Endometrium (tissue), 2 donors: ENCODE measurements around the gene PLK1.
A peak's percentile ranks its signal among the peaks of the same experiment; 100 is the strongest.
"Not testable (repeated sequence)": the region's sequence is repeated elsewhere in the genome, so short reads cannot be mapped to it uniquely, and the experiment has no call there.

Experiments used
- FAIRE-seq: peaks from 2 replicates; lab custom pipeline; 2012; peaks lifted over from hg19 to GRCh38; lab: Jason Lieb, UNC
- donor health status: control.
- donor health status: control.

The PLK1 gene

GRCh38 chr16:23678430-23679273 is at the start of gene PLK1:
Gene PLK1 (plus strand): TSS chr16:23678889. CDS start chr16:23678933, 44 bp downstream.
- no peak for FAIRE-seq

- FAIRE-seq = no peak
These were observed 49.2 kb upstream of the PLK1 start for GRCh38 chr16:23629516-23629915.

DNA sequence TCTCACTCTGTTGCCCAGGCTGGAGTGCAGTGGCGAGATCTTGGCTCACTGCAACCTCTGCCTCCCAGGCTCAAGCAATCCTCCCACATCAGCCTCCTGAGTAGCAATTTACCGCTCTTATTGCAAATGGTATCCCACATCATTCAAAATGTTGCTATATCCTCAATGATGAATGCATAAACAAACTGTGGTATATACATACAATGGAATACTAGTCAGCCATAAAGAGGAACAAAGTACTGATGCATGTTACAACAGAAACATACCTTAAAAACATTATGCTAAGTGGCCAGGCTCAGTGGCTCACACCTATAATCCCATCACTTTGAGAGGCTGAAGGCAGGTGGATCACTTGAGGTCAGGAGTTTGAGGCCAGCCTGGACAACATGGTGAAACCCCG is 46.8 kb upstream of the PLK1 start:
- not testable (repeated sequence) for FAIRE-seq

GRCh38 chr16:23634461-23635036 is 44.1 kb upstream of the PLK1 start:
- FAIRE-seq = no peak

- FAIRE-seq = no peak
These were observed 42.7 kb upstream of the PLK1 start for GRCh38 chr16:23635958-23636357.

DNA sequence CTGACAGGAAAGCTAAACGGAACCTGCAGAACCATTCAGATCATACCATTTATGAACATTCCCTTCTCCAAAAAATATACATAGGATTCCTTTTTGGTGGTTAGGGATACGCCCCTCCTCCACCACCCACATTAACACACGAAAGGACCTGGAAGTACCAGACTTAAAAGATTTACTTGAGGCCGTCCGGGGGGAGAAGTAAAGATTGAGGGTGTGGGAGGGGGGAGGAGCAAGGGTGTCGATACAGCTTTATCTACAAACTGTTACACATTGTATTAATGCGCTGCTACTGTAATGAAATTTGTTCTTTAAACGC is 38.1 kb upstream of the PLK1 start:
- no peak for FAIRE-seq

GRCh38 chr16:23640931-23641765 is 37.5 kb upstream of the PLK1 start, which contains the start of the genes DCTN5 and PALB2:
Gene DCTN5 (plus strand): TSS chr16:23641466. CDS start chr16:23641543, 77 bp downstream.
Gene PALB2 (minus strand): TSS chr16:23641310. CDS start chr16:23641157, 153 bp downstream.
- FAIRE-seq = peak; percentile 26

GRCh38 chr16:23642246-23642774 is 36.4 kb upstream of the PLK1 start:
- FAIRE-seq = no peak

GRCh38 chr16:23650674-23651416 is 27.8 kb upstream of the PLK1 start:
- FAIRE-seq = no peak

- FAIRE-seq = no peak
These were observed 26.7 kb upstream of the PLK1 start for GRCh38 chr16:23651943-23652468.

DNA sequence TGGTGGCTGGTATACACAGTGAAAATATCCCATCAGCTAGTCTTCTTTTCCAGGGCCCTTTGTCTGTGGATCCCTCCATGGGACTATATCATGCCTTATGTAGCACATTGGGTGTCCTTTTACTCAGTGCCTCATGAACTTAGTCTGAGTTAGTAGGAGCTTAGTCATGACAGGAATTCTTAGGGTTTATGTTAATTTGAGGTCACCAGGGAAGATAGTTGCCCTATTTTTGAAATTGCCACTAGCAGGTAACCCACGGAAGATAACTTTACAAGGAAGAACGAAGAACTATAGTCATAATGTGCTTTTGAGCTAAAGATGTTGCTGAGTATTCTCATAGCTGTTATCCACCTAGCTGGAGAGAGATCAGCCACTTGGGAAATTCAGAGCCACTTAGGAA is 14.8 kb upstream of the PLK1 start:
- no peak for FAIRE-seq

- no peak for FAIRE-seq
These were observed 11.9 kb upstream of the PLK1 start for GRCh38 chr16:23666571-23667354.

DNA sequence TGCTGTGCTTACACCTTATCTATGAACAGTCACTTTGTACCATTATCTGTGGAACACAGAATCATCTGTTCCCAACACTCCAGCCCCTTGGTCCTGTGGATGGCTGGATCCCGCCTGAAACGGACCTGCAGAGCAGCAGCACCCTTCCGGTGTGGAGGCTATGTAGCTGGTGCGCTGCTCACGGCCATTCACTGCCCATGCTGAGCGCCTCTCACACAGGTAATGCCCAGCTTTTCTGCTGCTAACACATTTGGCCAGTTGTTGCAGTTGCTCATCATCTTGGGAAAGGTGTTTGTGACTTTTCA is 11.4 kb upstream of the PLK1 start:
- no peak for FAIRE-seq

DNA sequence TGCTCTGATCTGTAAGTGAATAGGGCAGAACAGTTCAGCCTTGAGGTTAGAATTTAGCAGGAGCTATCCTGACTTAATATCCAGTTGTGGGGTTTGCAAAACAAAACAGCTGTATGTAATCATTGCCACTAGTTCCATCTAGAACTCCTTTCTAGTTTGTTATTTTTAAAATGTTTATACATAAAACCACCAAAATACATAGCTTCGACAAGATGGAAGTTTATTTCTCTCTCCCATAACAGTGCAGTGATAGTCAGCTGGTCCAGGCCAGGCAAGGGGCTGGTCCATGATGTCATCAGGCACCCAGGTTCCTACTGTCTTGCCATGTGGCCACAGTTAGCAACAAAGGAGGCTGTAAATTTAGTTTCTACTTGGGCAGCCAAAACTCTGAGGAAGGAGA is 10.5 kb upstream of the PLK1 start:
- FAIRE-seq = no peak

- FAIRE-seq = no peak
These were observed 9.8 kb upstream of the PLK1 start for GRCh38 chr16:23668873-23669272.

- no peak for FAIRE-seq
These were observed 8.4 kb upstream of the PLK1 start for GRCh38 chr16:23670137-23670776.

GRCh38 chr16:23673971-23674614 is 4.6 kb upstream of the PLK1 start:
- FAIRE-seq = no peak

GRCh38 chr16:23676924-23677480 is 1.7 kb upstream of the PLK1 start:
- no peak for FAIRE-seq

DNA sequence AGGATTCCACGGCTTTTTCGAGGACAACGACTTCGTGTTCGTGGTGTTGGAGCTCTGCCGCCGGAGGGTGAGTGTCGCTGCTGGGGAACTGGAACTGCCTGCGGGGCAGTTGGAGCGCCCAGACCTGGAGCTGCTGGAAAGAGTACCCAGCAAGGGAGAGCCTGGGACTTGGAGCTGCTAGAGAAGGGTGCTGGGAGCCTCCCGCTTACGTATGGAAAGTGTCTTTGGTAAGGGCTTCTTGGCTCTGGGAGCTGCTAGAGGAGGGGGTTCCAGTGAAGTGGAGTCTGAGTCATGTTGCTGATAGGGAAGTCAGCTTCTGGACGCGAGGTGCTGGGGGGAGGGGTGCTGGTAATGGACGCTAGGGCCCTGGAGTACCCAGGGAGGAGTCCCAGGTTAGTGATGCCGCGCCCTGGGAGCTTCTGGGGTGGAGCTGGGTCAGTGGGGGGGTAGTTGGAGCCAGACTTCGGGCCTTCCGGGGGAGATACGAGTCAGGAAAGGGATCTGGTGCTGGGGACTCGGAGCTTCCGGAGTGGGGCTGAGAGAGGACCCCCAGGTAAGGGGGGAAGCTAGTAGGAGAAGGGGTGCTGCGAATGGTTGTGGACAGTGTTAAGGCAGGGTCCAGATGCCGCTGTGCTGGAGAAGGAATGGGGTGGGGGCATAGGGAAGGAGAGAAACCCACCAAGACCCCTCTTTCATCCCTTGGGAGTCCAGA is 741 bp downstream of the PLK1 start:
- no peak for FAIRE-seq
